Measurements from ENCODE around the gene KLHL12. TPM values are rescaled to one million over a fixed set of nuclear protein-coding genes. Genes with fewer than 3 reads are reported as not detected.

The KLHL12 gene
- total and polyA plus RNA-seq, 10 of the 15 experiments (the other 5 are each of a cell fraction or from before 2014, with no cell fraction given): 16.0 to 53.8 (median 30.3) TPM

DNA sequence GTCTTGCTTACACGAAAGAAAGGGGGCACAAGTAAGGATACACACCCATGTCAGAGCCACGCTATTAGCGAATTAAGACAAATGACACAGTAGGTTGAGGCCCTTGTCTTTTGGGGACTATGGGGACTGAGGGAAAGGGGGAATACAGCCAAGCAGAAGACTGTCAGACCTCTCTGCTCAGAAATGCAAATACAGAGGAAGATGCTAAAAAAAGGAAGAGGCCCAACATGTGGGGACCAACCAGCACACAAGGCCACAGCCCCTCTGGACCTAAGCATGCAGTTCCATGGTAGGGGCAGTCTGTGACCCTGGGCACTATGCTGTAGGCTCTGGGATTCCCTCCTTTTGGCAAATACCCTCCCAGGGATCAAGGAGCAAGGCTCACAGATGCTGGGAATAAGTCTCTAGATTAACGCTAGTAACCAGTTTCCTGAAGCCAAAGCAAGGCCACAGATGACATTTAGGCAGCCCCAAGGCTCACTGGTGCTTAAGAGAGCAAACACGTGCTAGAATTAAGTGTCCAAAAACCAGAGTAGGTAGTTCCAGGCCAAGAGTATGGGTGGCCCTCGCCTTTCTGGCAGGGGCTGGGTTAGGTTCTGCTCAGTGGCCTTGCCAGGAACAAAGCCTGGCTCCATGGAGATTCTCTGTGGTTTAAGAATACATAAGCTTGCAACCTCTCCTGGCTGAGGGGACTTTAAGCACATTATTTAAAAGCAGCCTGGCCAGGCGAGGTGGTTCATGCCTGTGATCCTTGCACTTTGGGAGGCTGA lies 76.3 kb downstream of the KLHL12 start:
- no peak overlapping the region for H3K9ac ChIP-seq (ENCODE audit: control insufficient read depth, insufficient read depth, low read length)
- intact Hi-C loops (cut with micrococcal nuclease; ENCODE audit: unreplicated experiment) (no loop called here), in situ Hi-C loops (cut with MboI) (no loop called here)
- no peaks in the 10 kb centered on the region for H3K27me3 ChIP-seq (replicated peaks in 1 of 2; ENCODE audit: control insufficient read depth in 2 of 2, insufficient read depth in 2 of 2, low read length in 1 of 2)
- FAIRE-seq (no peak), DNase-seq (ENCODE audit: low read depth, low spot score) (no peak), ATAC-seq (no peak)
- peaks cover 7% of the 10 kb centered on the region; the same call in 1 of the 2 replicates for H3K4me1 ChIP-seq (ENCODE audit: control insufficient read depth, insufficient read depth, low read length)
- ChIA-PET POLR2A (no interaction called here), SMC1A (ENCODE audit: uncharacterized antibody, unreplicated experiment) (no interaction called here), RAD21 (ENCODE audit: unreplicated experiment) (interaction anchor here (0.7 kb wide), 1 partner anchor 1956 kb away, joined by 4 read pairs; no protein-coding TSS in a partner anchor), CTCF (interaction anchor here (0.8 to 3.5 kb wide), 5 partner anchors 12 to 101 kb away, joined by 3 to 14 read pairs (median 3); no protein-coding TSS in a partner anchor)
- WGBS (ENCODE audit: insufficient coverage, insufficient replicate concordance, low lambda C conversion rate, missing lambda C conversion rate): 56% methylated on average over 7 of the region's 7 CpGs
- BruUV-seq (replicated peaks): no TSS peak
- H3K79me2 ChIP-seq (ENCODE audit: control insufficient read depth, insufficient read depth, low read length): no peaks in the 10 kb centered on the region
- H4K20me1 ChIP-seq (ENCODE audit: control insufficient read depth, insufficient read depth): no peaks in the 10 kb centered on the region
- TF ChIP-seq SPI1 (IDR thresholded peaks at IDR 0.05; ENCODE audit: borderline replicate concordance, insufficient read depth, low read depth, low read length) (0 out of 2 replicates have a peak, but pooled peaks have one; percentile 16), KDM1A (IDR thresholded peaks at IDR 0.05; ENCODE audit: borderline replicate concordance) (no peak), NR2C2 (IDR thresholded peaks at IDR 0.05; ENCODE audit: borderline replicate concordance, control insufficient read depth, insufficient read length, low read depth) (no peak)
- TF ChIP-seq, protein P1, sequence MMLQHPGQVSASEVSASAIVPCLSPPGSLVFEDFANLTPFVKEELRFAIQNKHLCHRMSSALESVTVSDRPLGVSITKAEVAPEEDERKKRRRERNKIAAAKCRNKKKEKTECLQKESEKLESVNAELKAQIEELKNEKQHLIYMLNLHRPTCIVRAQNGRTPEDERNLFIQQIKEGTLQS (IDR thresholded peaks at IDR 0.05; ENCODE audit: borderline replicate concordance, extremely low read depth, low read depth, low read length): no peak
- H2AFZ ChIP-seq (ENCODE audit: control insufficient read depth, low read depth, low read length): peak overlapping the region; percentile 65; the same call in 1 of the 2 replicates
- no peak overlapping the region for H3K4me2 ChIP-seq (ENCODE audit: control insufficient read depth, insufficient read depth)
- H3K27ac ChIP-seq (ENCODE audit: control insufficient read depth, insufficient read depth): no peak overlapping the region
- H3K36me3 ChIP-seq (ENCODE audit: control insufficient read depth in 2 of 2, insufficient read depth in 2 of 2, low read length in 1 of 2): no peaks in the 10 kb centered on the region
- H3K4me3 ChIP-seq: no peak overlapping the region
- no peaks in the 10 kb centered on the region for H3K9me3 ChIP-seq (replicated peaks; ENCODE audit: control insufficient read depth, insufficient read depth, low read length)

DNA sequence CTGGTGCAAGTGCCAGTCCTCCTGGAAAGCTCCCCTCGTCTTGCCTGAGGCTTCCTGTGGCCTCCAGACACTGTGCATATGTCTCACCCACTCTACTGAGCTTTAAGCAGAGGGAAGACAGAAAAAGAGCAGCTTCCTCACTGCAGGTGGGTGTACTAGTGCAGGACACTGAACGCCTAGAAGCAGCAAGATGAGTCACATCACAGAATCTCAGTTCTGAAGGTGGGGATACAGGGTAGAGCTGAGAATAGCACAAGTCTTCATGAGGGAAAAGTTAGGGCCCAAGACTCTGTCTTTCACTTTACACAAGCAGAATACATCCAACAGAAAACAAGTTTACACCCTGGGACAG lies 78.9 kb downstream of the KLHL12 start:
- SMC1A ChIA-PET (ENCODE audit: uncharacterized antibody, unreplicated experiment): interaction anchor here (1.6 kb wide), 1 partner anchor 13 kb away, joined by 4 read pairs; no protein-coding TSS in a partner anchor
- ATAC-seq: peak; percentile 49; the same call in 2 of the 3 replicates
- no peak overlapping the region for H3K4me3 ChIP-seq
- POLR2A ChIA-PET: no interaction called here
- H2AFZ ChIP-seq (ENCODE audit: control insufficient read depth, low read depth, low read length): no peak overlapping the region
- no peak overlapping the region for H3K9ac ChIP-seq (ENCODE audit: control insufficient read depth, insufficient read depth, low read length)
- in situ Hi-C loops (cut with MboI): no loop called here
- H3K27me3 ChIP-seq (replicated peaks in 1 of 2; ENCODE audit: control insufficient read depth in 2 of 2, insufficient read depth in 2 of 2, low read length in 1 of 2): no peaks in the 10 kb centered on the region
- H3K4me2 ChIP-seq (ENCODE audit: control insufficient read depth, insufficient read depth): peak overlapping the region; percentile 34; the same call in 1 of the 2 replicates
- RAD21 ChIA-PET (ENCODE audit: unreplicated experiment): interaction anchor here (1.7 kb wide), 1 partner anchor 43 kb away, joined by 4 read pairs; no protein-coding TSS in a partner anchor
- H3K9me3 ChIP-seq (replicated peaks; ENCODE audit: control insufficient read depth, insufficient read depth, low read length): no peaks in the 10 kb centered on the region
- H3K4me1 ChIP-seq (ENCODE audit: control insufficient read depth, insufficient read depth, low read length): peaks cover 7% of the 10 kb centered on the region; the same call in 1 of the 2 replicates
- 0% methylated on average over 2 of the region's 2 CpGs for WGBS (ENCODE audit: insufficient coverage, insufficient replicate concordance, low lambda C conversion rate, missing lambda C conversion rate)
- DNase-seq (ENCODE audit: low read depth, low spot score): peak; percentile 19
- H4K20me1 ChIP-seq (ENCODE audit: control insufficient read depth, insufficient read depth): no peaks in the 10 kb centered on the region
- FAIRE-seq: no peak
- no peaks in the 10 kb centered on the region for H3K36me3 ChIP-seq (ENCODE audit: control insufficient read depth in 2 of 2, insufficient read depth in 2 of 2, low read length in 1 of 2)
- intact Hi-C loops (cut with micrococcal nuclease; ENCODE audit: unreplicated experiment): no loop called here
- BruUV-seq (replicated peaks): no TSS peak
- no peak overlapping the region for H3K27ac ChIP-seq (ENCODE audit: control insufficient read depth, insufficient read depth)
- H3K79me2 ChIP-seq (ENCODE audit: control insufficient read depth, insufficient read depth, low read length): no peaks in the 10 kb centered on the region
- CTCF ChIA-PET: interaction anchor here (0.6 to 1.5 kb wide), 3 partner anchors 15 to 135 kb away, joined by 3 to 4 read pairs (median 3); no protein-coding TSS in a partner anchor
- no peak; the same call in 1 of the 2 replicates for TF ChIP-seq TAF1 (IDR thresholded peaks at IDR 0.05; ENCODE audit: borderline replicate concordance, low read depth, low read length)
- TF ChIP-seq NRF1 (conservative IDR thresholded peaks at IDR 0.05; ENCODE audit: low read depth, low read length): no peak
- TF ChIP-seq YY1 (IDR thresholded peaks at IDR 0.05; ENCODE audit: low read depth, low read length): no peak
- TF ChIP-seq SIN3A (IDR thresholded peaks at IDR 0.05; ENCODE audit: low read depth, low read length): no peak
- TF ChIP-seq, protein P2, sequence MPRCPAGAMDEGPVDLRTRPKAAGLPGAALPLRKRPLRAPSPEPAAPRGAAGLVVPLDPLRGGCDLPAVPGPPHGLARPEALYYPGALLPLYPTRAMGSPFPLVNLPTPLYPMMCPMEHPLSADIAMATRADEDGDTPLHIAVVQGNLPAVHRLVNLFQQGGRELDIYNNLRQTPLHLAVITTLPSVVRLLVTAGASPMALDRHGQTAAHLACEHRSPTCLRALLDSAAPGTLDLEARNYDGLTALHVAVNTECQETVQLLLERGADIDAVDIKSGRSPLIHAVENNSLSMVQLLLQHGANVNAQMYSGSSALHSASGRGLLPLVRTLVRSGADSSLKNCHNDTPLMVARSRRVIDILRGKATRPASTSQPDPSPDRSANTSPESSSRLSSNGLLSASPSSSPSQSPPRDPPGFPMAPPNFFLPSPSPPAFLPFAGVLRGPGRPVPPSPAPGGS (IDR thresholded peaks at IDR 0.05; ENCODE audit: borderline replicate concordance, insufficient read depth, low read depth, low read length, poor library complexity, severe bottlenecking): no peak
- no peak for TF ChIP-seq ZSCAN29 (IDR thresholded peaks at IDR 0.05)
- TF ChIP-seq RCOR1 (conservative IDR thresholded peaks at IDR 0.05; ENCODE audit: low read depth, low read length): no peak
- no peak for TF ChIP-seq RBBP5 (conservative IDR thresholded peaks at IDR 0.05)
- no peak for TF ChIP-seq SUPT20H (IDR thresholded peaks at IDR 0.05; ENCODE audit: borderline replicate concordance, control insufficient read depth, low read depth, low read length)
- no peak for TF ChIP-seq MTA2 (IDR thresholded peaks at IDR 0.05; ENCODE audit: low read depth)
